ENCODE results near the gene LMCD1. TPM values are rescaled to one million over a fixed set of nuclear protein-coding genes. Genes with fewer than 3 reads are reported as not detected.

LMCD1 gene
- total and polyA plus RNA-seq, 2 experiments from 2014 or later = 21.8 to 35.3 TPM

- Histone ChIP-seq H3K4me2 (no peak overlapping the region), H3K27ac (ENCODE audit: low read depth) (no peak overlapping the region), H3K9me2 (ENCODE audit: insufficient read depth) (no peaks in the 10 kb centered on the region), H3K79me2 (replicated peaks; ENCODE audit: insufficient read depth) (peaks cover 19% of the 10 kb centered on the region), H3K4me1 (ENCODE audit: insufficient read depth) (peaks cover 29% of the 10 kb centered on the region), H4K20me1 (replicated peaks; ENCODE audit: insufficient read depth) (no peaks in the 10 kb centered on the region), H3F3A (replicated peaks; ENCODE audit: low read depth) (no peaks in the 10 kb centered on the region), H3K4me3 (no peak overlapping the region), H2AFZ (no peak overlapping the region), H3K27me3 (ENCODE audit: insufficient read depth) (no peaks in the 10 kb centered on the region), H3K36me3 (ENCODE audit: insufficient read depth) (0 out of 2 replicates have a peak, but pooled peaks cover 5% of the 10 kb centered on the region)
- DNase-seq (ENCODE audit: low spot score) (no peak), ATAC-seq (no peak)
- Mint-ChIP-seq H3K36me3 (ENCODE audit: low read depth) (no peaks in the 10 kb centered on the region), H3K4me1 (peaks cover 34% of the 10 kb centered on the region), H3K27me3 (ENCODE audit: insufficient read depth, low read depth, poor library complexity) (peaks cover 4% of the 10 kb centered on the region), H3K27ac (no peak overlapping the region), H3K4me3 (no peak overlapping the region), H3K9me3 (no peaks in the 10 kb centered on the region)
- TF ChIP-seq POLR2AphosphoS5 (IDR thresholded peaks at IDR 0.05; ENCODE audit: low read depth) (no peak), JUNB (IDR thresholded peaks at IDR 0.05; ENCODE audit: unreplicated experiment) (no peak), ZNF462 (CRISPR knock-in tag; IDR thresholded peaks at IDR 0.05) (no peak), CREB1 (CRISPR knock-in tag; IDR thresholded peaks at IDR 0.05; ENCODE audit: low read depth) (no peak), EZH2 (IDR thresholded peaks at IDR 0.05; ENCODE audit: low read depth, unreplicated experiment) (no peak), ZNF114 (CRISPR knock-in tag; IDR thresholded peaks at IDR 0.05) (no peak), CTCF (conservative IDR thresholded peaks at IDR 0.05; ENCODE audit: low read depth in 2 of 2) (no peak), ETS1 (IDR thresholded peaks at IDR 0.05) (no peak), STAT1 (IDR thresholded peaks at IDR 0.05; ENCODE audit: unreplicated experiment) (no peak), REST (IDR thresholded peaks at IDR 0.05; ENCODE audit: unreplicated experiment) (no peak), ZNF331 (CRISPR knock-in tag; IDR thresholded peaks at IDR 0.05; ENCODE audit: low read depth) (no peak), NANOG (IDR thresholded peaks at IDR 0.05; ENCODE audit: borderline replicate concordance) (no peak), EZH2phosphoT487 (IDR thresholded peaks at IDR 0.05; ENCODE audit: unreplicated experiment) (no peak)
Measured at GRCh38 chr3:8505621-8506020, 4.0 kb downstream of the LMCD1 start.

Measured in GM23338 (cell line).